GM23338 (cell line): ENCODE data around the gene MAP3K4. TPM values are rescaled to one million over a fixed set of nuclear protein-coding genes. Genes with fewer than 3 reads are reported as not detected.

ENCODE experiments used
- ATAC-seq: fragments of 200-7000 bp; cut with Tn5 transposase; 3 replicates; pipeline ENCODE4 v1.9.1; 2020
- DNase-seq: peaks from one replicate; pipeline ENCODE4 v3.0.0-alpha.2; 2015; ENCODE audit warnings: low spot score
- H2AFZ ChIP-seq: fragments of 200-600 bp; sonication (generic); 2 replicates; pipeline ENCODE4 v1.8.0; 2016; ENCODE audit warnings: antibody characterized with exemption, mild to moderate bottlenecking, moderate library complexity
- H3F3A ChIP-seq: fragments of 200-600 bp; sonication (generic); replicated peaks from 2 replicates; pipeline ENCODE4 v1.8.0; 2017; ENCODE audit warnings: antibody characterized with exemption, mixed run types, low read depth
- H3K27ac ChIP-seq: fragments of 200-600 bp; sonication (generic); 2 replicates; pipeline ENCODE4 v1.6.1; 2016; ENCODE audit warnings: low read depth
- H3K27me3 ChIP-seq: fragments of 200-600 bp; sonication (generic); 2 replicates; pipeline ENCODE4 v1.8.0; 2016; ENCODE audit warnings: mild to moderate bottlenecking, mixed run types, moderate library complexity; ENCODE audit not compliant: insufficient read depth
- H3K36me3 ChIP-seq: fragments of 200-600 bp; sonication (generic); 2 replicates; pipeline ENCODE4 v1.8.0; 2016; ENCODE audit warnings: mild to moderate bottlenecking; ENCODE audit not compliant: insufficient read depth
- H3K4me1 ChIP-seq: fragments of 200-600 bp; sonication (generic); 2 replicates; pipeline ENCODE4 v1.8.0; 2016; ENCODE audit warnings: mild to moderate bottlenecking, moderate library complexity; ENCODE audit not compliant: insufficient read depth
- H3K4me2 ChIP-seq: fragments of 200-600 bp; sonication (generic); 2 replicates; pipeline ENCODE4 v1.7.1; 2017; ENCODE audit warnings: mixed run types
- H3K4me3 ChIP-seq: fragments of 200-600 bp; sonication (generic); 2 replicates; pipeline ENCODE4 v1.6.1; 2016; ENCODE audit warnings: mixed run types
- H3K79me2 ChIP-seq: fragments of 200-600 bp; sonication (generic); replicated peaks from 2 replicates; pipeline ENCODE4 v1.8.0; 2017; ENCODE audit warnings: mild to moderate bottlenecking; ENCODE audit not compliant: insufficient read depth
- H3K9me2 ChIP-seq: fragments of 200-600 bp; sonication (generic); 2 replicates; pipeline ENCODE4 v1.8.0; 2017; ENCODE audit not compliant: insufficient read depth
- H4K20me1 ChIP-seq: fragments of 200-600 bp; sonication (generic); replicated peaks from 2 replicates; pipeline ENCODE4 v1.8.0; 2017; ENCODE audit warnings: mild to moderate bottlenecking; ENCODE audit not compliant: insufficient read depth
- H3K27ac Mint-ChIP-seq: 2 replicates; pipeline ENCODE4 v1.8.0; 2020; ENCODE audit warnings: inconsistent platforms, mild to moderate bottlenecking, moderate library complexity, mixed read lengths
- H3K27me3 Mint-ChIP-seq: 3 replicates; pipeline ENCODE4 v1.8.0; 2022; ENCODE audit warnings: low read depth, mild to moderate bottlenecking, moderate library complexity, mixed read lengths, inconsistent platforms; ENCODE audit not compliant: insufficient read depth, poor library complexity
- H3K36me3 Mint-ChIP-seq: 3 replicates; pipeline ENCODE4 v1.8.0; 2021; ENCODE audit warnings: low read depth, mild to moderate bottlenecking, inconsistent platforms, moderate library complexity, mixed read lengths
- H3K4me1 Mint-ChIP-seq: 3 replicates; pipeline ENCODE4 v1.8.0; 2020; ENCODE audit warnings: mild to moderate bottlenecking, inconsistent platforms, mixed read lengths
- H3K4me3 Mint-ChIP-seq: 3 replicates; pipeline ENCODE4 v1.8.0; 2021; ENCODE audit warnings: moderate library complexity, mild to moderate bottlenecking, inconsistent platforms, mixed read lengths
- H3K9me3 Mint-ChIP-seq: 3 replicates; pipeline ENCODE4 v1.8.0; 2020; ENCODE audit warnings: moderate library complexity, mild to moderate bottlenecking, inconsistent platforms, mixed read lengths
- ETS1 ChIP-seq: IDR thresholded peaks from 2 replicates; pipeline ENCODE4 v1.6.1; 2016; ENCODE audit warnings: antibody characterized with exemption
- EZH2 ChIP-seq: fragments of 200-600 bp; sonication (generic); IDR thresholded peaks from one replicate; pipeline ENCODE4 v1.8.0; 2017; ENCODE audit warnings: antibody characterized with exemption, mild to moderate bottlenecking, low read depth; ENCODE audit not compliant: unreplicated experiment
- EZH2phosphoT487 ChIP-seq: fragments of 200-600 bp; sonication (generic); IDR thresholded peaks from one replicate; pipeline ENCODE4 v1.8.1; 2018; ENCODE audit warnings: antibody characterized with exemption; ENCODE audit not compliant: unreplicated experiment
- JUNB ChIP-seq: IDR thresholded peaks from one replicate; pipeline ENCODE4 v1.6.1; 2016; ENCODE audit warnings: antibody characterized with exemption; ENCODE audit not compliant: unreplicated experiment
- NANOG ChIP-seq: IDR thresholded peaks from 2 replicates; pipeline ENCODE4 v1.6.1; 2016; ENCODE audit warnings: antibody characterized with exemption, borderline replicate concordance
- POLR2AphosphoS5 ChIP-seq: IDR thresholded peaks from 2 replicates; pipeline ENCODE4 v1.6.1; 2016; ENCODE audit warnings: antibody characterized with exemption, low read depth
- REST ChIP-seq: IDR thresholded peaks from one replicate; pipeline ENCODE4 v1.6.1; 2018; ENCODE audit warnings: antibody characterized with exemption; ENCODE audit not compliant: unreplicated experiment
- STAT1 ChIP-seq: IDR thresholded peaks from one replicate; pipeline ENCODE4 v1.6.1; 2016; ENCODE audit warnings: antibody characterized with exemption; ENCODE audit not compliant: unreplicated experiment
- ZNF114 ChIP-seq: fragments of 250-450 bp; sonication (Bioruptor Pico); IDR thresholded peaks from 2 replicates; pipeline ENCODE4 v1.5.0; 2020; ENCODE audit warnings: mild to moderate bottlenecking, moderate library complexity
- ZNF331 ChIP-seq: fragments of 250-450 bp; sonication (Bioruptor Pico); IDR thresholded peaks from 2 replicates; pipeline ENCODE4 v1.5.0; 2020; ENCODE audit warnings: low read depth, mild to moderate bottlenecking, moderate library complexity
- polyA plus RNA-seq: library from polyadenylated mRNA; unstranded; fragments of >200 nt; fragmentation: Nextera tagmentation; extraction: Ambion mirVana; gene quantifications from 2 replicates; pipeline ENCODE4 v1.2.1, GENCODE V29; 2016
- total RNA-seq: library from RNA; depleted of rRNA; stranded (reverse); fragments of >200 nt; shearing (Covaris generic); gene quantifications from 2 replicates; pipeline ENCODE4 v1.2.3, GENCODE V29; 2014
- TF ChIP-seq, protein P1 (sequence below), 2 experiments: fragments of 200-600 bp in 1 of 2; sonication (generic) in 1 of 2; conservative IDR thresholded peaks; 2 replicates each; pipeline versions ENCODE4 v1.5.1 to v1.6.1; 2016 to 2017; ENCODE audit warnings: antibody characterized with exemption in 2 of 2, low read depth in 2 of 2, mild to moderate bottlenecking in 2 of 2, moderate library complexity in 1 of 2

Gene MAP3K4
- total and polyA plus RNA-seq, 2 experiments from 2014 or later: 44.4 to 48.8 TPM

DNA sequence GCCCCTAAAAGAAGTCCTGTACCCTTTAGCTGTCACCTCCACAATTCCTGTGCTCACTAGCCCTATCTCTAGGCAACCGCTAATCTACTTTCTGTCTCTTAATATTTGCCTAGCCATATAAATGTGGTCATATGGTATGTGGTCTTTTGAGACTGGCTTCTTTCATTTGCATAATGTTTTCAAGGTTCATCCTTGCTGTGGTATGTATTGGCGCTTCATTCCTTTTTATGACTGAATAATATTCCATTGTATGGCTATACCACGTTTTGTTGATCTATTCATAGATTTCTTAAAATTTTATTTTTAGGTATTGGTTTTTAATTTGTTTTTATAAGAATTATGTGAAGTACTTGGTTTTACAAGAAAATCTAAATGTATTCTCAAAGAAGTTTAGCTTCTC lies 70.0 kb downstream of the MAP3K4 start (continued):
- TF ChIP-seq JUNB (no peak), STAT1 (no peak), ETS1 (no peak)
- TF ChIP-seq, protein P1, sequence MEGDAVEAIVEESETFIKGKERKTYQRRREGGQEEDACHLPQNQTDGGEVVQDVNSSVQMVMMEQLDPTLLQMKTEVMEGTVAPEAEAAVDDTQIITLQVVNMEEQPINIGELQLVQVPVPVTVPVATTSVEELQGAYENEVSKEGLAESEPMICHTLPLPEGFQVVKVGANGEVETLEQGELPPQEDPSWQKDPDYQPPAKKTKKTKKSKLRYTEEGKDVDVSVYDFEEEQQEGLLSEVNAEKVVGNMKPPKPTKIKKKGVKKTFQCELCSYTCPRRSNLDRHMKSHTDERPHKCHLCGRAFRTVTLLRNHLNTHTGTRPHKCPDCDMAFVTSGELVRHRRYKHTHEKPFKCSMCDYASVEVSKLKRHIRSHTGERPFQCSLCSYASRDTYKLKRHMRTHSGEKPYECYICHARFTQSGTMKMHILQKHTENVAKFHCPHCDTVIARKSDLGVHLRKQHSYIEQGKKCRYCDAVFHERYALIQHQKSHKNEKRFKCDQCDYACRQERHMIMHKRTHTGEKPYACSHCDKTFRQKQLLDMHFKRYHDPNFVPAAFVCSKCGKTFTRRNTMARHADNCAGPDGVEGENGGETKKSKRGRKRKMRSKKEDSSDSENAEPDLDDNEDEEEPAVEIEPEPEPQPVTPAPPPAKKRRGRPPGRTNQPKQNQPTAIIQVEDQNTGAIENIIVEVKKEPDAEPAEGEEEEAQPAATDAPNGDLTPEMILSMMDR (conservative IDR thresholded peaks at IDR 0.05; ENCODE audit: low read depth in 2 of 2): no peak

GRCh38 chr6:161064915-161065314 lies 73.3 kb downstream of the MAP3K4 start:
- Histone ChIP-seq H3K79me2 (peaks cover 58% of the 10 kb centered on the region), H2AFZ (no peak overlapping the region), H4K20me1 (0 out of 2 replicates have a peak, but pooled peaks cover 3% of the 10 kb centered on the region), H3K9me2 (no peaks in the 10 kb centered on the region), H3K27ac (no peak overlapping the region), H3K36me3 (no peaks in the 10 kb centered on the region; the same call in 1 of the 2 replicates), H3K4me1 (no peaks in the 10 kb centered on the region), H3K4me2 (no peak overlapping the region), H3K27me3 (no peaks in the 10 kb centered on the region), H3K4me3 (no peak overlapping the region), H3F3A (no peaks in the 10 kb centered on the region)
- no peaks in the 10 kb centered on the region for H3K27me3 Mint-ChIP-seq
- no peak for DNase-seq
- H3K27ac Mint-ChIP-seq: no peak overlapping the region
- TF ChIP-seq POLR2AphosphoS5: no peak
- no peak for TF ChIP-seq ZNF114 (CRISPR knock-in tag)
- TF ChIP-seq, protein P1 (conservative IDR thresholded peaks at IDR 0.05; ENCODE audit: low read depth in 2 of 2): no peak
- no peak for TF ChIP-seq JUNB
- TF ChIP-seq ZNF331 (CRISPR knock-in tag): no peak
- peaks cover 20% of the 10 kb centered on the region for H3K36me3 Mint-ChIP-seq
- H3K4me3 Mint-ChIP-seq: no peak overlapping the region
- peaks cover 7% of the 10 kb centered on the region for H3K4me1 Mint-ChIP-seq
- H3K9me3 Mint-ChIP-seq: peaks cover 4% of the 10 kb centered on the region; the same call in 2 of the 3 replicates
- ATAC-seq: no peak

DNA sequence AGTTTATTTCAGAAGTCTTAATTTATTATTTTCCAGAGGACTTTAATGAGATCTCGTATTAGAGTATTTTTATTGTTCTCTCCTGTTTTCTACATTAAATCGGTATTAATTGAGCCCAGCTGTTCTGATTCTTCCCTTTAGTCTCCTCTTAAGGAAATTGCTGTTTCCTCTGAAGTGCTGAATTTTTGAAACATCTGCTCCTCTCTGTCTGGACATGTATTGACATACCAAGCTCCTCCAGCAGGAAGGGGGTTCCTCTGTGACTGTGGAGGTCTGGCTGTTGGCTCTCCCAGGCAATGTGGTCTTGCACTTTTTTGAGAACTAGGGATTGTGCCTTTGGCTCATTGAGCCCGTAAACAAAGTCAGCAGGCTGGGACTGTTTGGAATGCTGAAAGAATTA lies 74.9 kb downstream of the MAP3K4 start:
- H3K9me2 ChIP-seq: no peaks in the 10 kb centered on the region
- DNase-seq (peak; percentile 7), ATAC-seq (no peak; the same call in 2 of the 3 replicates)
- peaks cover 18% of the 10 kb centered on the region for H3K36me3 Mint-ChIP-seq
- no peak overlapping the region for H3K4me2 ChIP-seq
- no peak overlapping the region for H3K27ac Mint-ChIP-seq
- no peak overlapping the region for H2AFZ ChIP-seq
- H3K4me1 Mint-ChIP-seq: peaks cover 7% of the 10 kb centered on the region
- H3K27me3 ChIP-seq: no peaks in the 10 kb centered on the region
- no peak overlapping the region for H3K4me3 Mint-ChIP-seq
- H3K27me3 Mint-ChIP-seq: no peaks in the 10 kb centered on the region
- H3K27ac ChIP-seq: no peak overlapping the region
- H3F3A ChIP-seq: no peaks in the 10 kb centered on the region
- peaks cover 4% of the 10 kb centered on the region; the same call in 2 of the 3 replicates for H3K9me3 Mint-ChIP-seq
- no peak overlapping the region for H3K4me3 ChIP-seq
- H4K20me1 ChIP-seq: peaks cover 3% of the 10 kb centered on the region; the same call in 1 of the 2 replicates
- no peaks in the 10 kb centered on the region; the same call in 1 of the 2 replicates for H3K36me3 ChIP-seq
- no peaks in the 10 kb centered on the region for H3K4me1 ChIP-seq
- peaks cover 52% of the 10 kb centered on the region for H3K79me2 ChIP-seq
- TF ChIP-seq ZNF114 (CRISPR knock-in tag) (no peak), REST (no peak), JUNB (no peak), EZH2phosphoT487 (no peak), POLR2AphosphoS5 (no peak), NANOG (no peak), EZH2 (no peak)
- TF ChIP-seq, protein P1 (conservative IDR thresholded peaks at IDR 0.05; ENCODE audit: low read depth in 2 of 2): no peak
